Memory B cell (primary cell): Measurements from ENCODE around the gene KCTD8.
"Not testable (repeated sequence)": the region's sequence is repeated elsewhere in the genome, so short reads cannot be mapped to it uniquely, and the experiment has no call there.

Source experiments
- ATAC-seq: fragments of 150-1000 bp; cut with Tn5 transposase; 2 replicates; pipeline ENCODE4 v1.10.0; 2021; ENCODE audit warnings: low read depth, mild to moderate bottlenecking, moderate library complexity
- DNase-seq, 2 donors: peaks; one replicate each; pipeline ENCODE4 v3.0.0; 2022; ENCODE audit warnings: low spot score in 2 of 2
- H3K27ac Mint-ChIP-seq: one replicate; pipeline ENCODE4 v1.8.0; 2022; ENCODE audit warnings: mild to moderate bottlenecking, moderate library complexity, mixed read lengths
- H3K27me3 Mint-ChIP-seq: one replicate; pipeline ENCODE4 v1.8.0; 2022; ENCODE audit warnings: mixed read lengths
- H3K36me3 Mint-ChIP-seq: one replicate; pipeline ENCODE4 v1.8.0; 2022; ENCODE audit warnings: mild to moderate bottlenecking, mixed read lengths
- H3K4me1 Mint-ChIP-seq: one replicate; pipeline ENCODE4 v1.8.0; 2022; ENCODE audit warnings: mixed read lengths
- H3K4me3 Mint-ChIP-seq: one replicate; pipeline ENCODE4 v1.8.0; 2022; ENCODE audit warnings: mild to moderate bottlenecking, moderate library complexity, mixed read lengths
- H3K9me3 Mint-ChIP-seq: one replicate; pipeline ENCODE4 v1.8.0; 2022; ENCODE audit warnings: mixed read lengths

The KCTD8 gene

DNA sequence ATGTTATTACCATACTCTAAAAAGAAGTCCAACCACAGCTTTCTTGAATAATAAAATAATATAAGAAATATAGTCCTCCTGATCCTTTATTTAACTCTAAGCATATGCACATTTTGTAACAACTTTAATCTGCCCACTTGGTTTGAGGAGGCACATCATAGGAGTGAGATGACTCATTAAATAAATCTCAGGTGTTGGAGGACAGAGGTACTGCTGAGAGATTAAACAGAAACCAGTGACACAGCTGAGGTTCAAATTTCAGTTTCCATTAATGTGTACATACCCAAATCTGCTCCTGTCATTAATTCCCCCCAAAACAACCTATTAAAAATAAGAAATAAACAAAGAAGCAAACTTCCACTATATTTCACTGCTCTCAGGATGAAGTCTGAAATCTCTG, 211.0 kb downstream of the KCTD8 start:
- no peak for ATAC-seq
- Mint-ChIP-seq H3K9me3 (peaks cover 4% of the 10 kb centered on the region), H3K36me3 (no peaks in the 10 kb centered on the region)

GRCh38 chr4:44235897-44236296, 212.7 kb downstream of the KCTD8 start:
- Mint-ChIP-seq H3K4me3 (no peak overlapping the region), H3K27ac (no peak overlapping the region), H3K4me1 (no peaks in the 10 kb centered on the region), H3K9me3 (peaks cover 4% of the 10 kb centered on the region), H3K36me3 (no peaks in the 10 kb centered on the region), H3K27me3 (no peaks in the 10 kb centered on the region)
- DNase-seq (no peak), ATAC-seq (no peak)

More for the DNA sequence above, 211.0 kb downstream of the KCTD8 start:
- Mint-ChIP-seq H3K27me3 (no peaks in the 10 kb centered on the region), H3K27ac (no peak overlapping the region), H3K4me3 (no peak overlapping the region), H3K4me1 (no peaks in the 10 kb centered on the region)
- no peak for DNase-seq

DNA sequence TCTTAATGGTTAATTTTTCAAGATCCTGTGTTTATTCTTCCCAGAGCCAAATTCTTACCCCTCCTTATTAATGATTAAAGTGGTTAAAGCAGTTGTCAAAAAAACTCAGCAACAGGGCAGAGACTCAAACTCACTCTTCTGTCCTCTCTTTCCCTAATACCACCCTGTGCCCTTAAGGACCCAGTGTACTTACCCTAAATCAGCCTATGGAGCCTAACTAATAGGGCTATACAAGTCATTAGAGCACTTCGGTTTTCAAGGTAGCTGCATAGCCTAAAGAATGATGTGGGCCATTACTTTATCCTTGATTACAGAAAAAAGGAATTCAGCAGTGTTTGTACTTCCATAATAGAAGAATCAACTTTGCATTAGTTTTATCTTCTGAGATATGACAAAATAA, 216.3 kb downstream of the KCTD8 start:
- H3K27ac Mint-ChIP-seq: no peak overlapping the region
- peaks cover 5% of the 10 kb centered on the region for H3K9me3 Mint-ChIP-seq
- ATAC-seq (no peak), DNase-seq (no peak)
- no peak overlapping the region for H3K4me3 Mint-ChIP-seq
- no peaks in the 10 kb centered on the region for H3K27me3 Mint-ChIP-seq
- no peaks in the 10 kb centered on the region for H3K4me1 Mint-ChIP-seq
- H3K36me3 Mint-ChIP-seq: no peaks in the 10 kb centered on the region

DNA sequence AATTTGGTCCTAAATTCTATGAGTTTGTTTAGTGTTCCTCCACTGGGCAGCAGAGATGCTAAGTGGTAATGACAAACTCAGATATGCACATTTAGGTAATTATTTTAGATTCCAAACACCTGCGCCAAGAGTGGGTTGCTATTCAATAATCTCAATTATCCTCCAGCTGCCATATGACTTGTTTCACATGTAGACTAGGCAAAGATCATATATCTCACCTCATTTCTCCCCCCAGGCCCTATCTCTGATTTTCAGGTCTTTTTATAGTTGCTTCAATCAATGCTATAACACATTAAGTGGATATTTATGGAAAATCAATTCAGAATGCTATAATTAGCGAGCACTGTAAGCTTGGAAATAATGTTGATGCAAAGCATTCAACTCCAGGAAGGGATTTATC, 217.6 kb downstream of the KCTD8 start:
- DNase-seq (no peak), ATAC-seq (no peak)
- no peak overlapping the region for H3K4me3 Mint-ChIP-seq
- H3K4me1 Mint-ChIP-seq: no peaks in the 10 kb centered on the region
- no peaks in the 10 kb centered on the region for H3K36me3 Mint-ChIP-seq
- no peak overlapping the region for H3K27ac Mint-ChIP-seq
- no peaks in the 10 kb centered on the region for H3K27me3 Mint-ChIP-seq
- peaks cover 7% of the 10 kb centered on the region for H3K9me3 Mint-ChIP-seq

GRCh38 chr4:44228326-44228725, 220.3 kb downstream of the KCTD8 start:
- H3K36me3 Mint-ChIP-seq: no peaks in the 10 kb centered on the region
- ATAC-seq (no peak), DNase-seq (no peak)
- H3K4me3 Mint-ChIP-seq: no peak overlapping the region
- H3K9me3 Mint-ChIP-seq: peaks cover 5% of the 10 kb centered on the region
- no peaks in the 10 kb centered on the region for H3K4me1 Mint-ChIP-seq
- H3K27ac Mint-ChIP-seq: no peak overlapping the region
- no peaks in the 10 kb centered on the region for H3K27me3 Mint-ChIP-seq

- H3K36me3 Mint-ChIP-seq: no peaks in the 10 kb centered on the region
- no peak overlapping the region for H3K27ac Mint-ChIP-seq
- no peak for ATAC-seq
- no peaks in the 10 kb centered on the region for H3K27me3 Mint-ChIP-seq
- no peak for DNase-seq
- no peaks in the 10 kb centered on the region for H3K4me1 Mint-ChIP-seq
- H3K4me3 Mint-ChIP-seq: no peak overlapping the region
- peaks cover 2% of the 10 kb centered on the region for H3K9me3 Mint-ChIP-seq
Observed at GRCh38 chr4:44221407-44221806, 227.2 kb downstream of the KCTD8 start.

GRCh38 chr4:44210750-44211149, 237.9 kb downstream of the KCTD8 start:
- H3K27ac Mint-ChIP-seq: no peak overlapping the region
- no peak for DNase-seq
- H3K27me3 Mint-ChIP-seq: no peaks in the 10 kb centered on the region
- peaks cover 3% of the 10 kb centered on the region for H3K9me3 Mint-ChIP-seq
- no peak overlapping the region for H3K4me3 Mint-ChIP-seq
- H3K4me1 Mint-ChIP-seq: no peaks in the 10 kb centered on the region
- no peaks in the 10 kb centered on the region for H3K36me3 Mint-ChIP-seq
- no peak for ATAC-seq

- ATAC-seq (no peak), DNase-seq (no peak)
- Mint-ChIP-seq H3K27me3 (no peaks in the 10 kb centered on the region), H3K36me3 (no peaks in the 10 kb centered on the region), H3K4me1 (no peaks in the 10 kb centered on the region), H3K9me3 (peaks cover 9% of the 10 kb centered on the region), H3K27ac (no peak overlapping the region), H3K4me3 (no peak overlapping the region)
Observed at GRCh38 chr4:44196796-44197195, 251.8 kb downstream of the KCTD8 start.

- DNase-seq: no peak
Observed at GRCh38 chr4:44194365-44194764, 254.2 kb downstream of the KCTD8 start.

GRCh38 chr4:44186850-44187246, 261.8 kb downstream of the KCTD8 start:
- peaks cover 10% of the 10 kb centered on the region for H3K9me3 Mint-ChIP-seq
- no peak overlapping the region for H3K4me3 Mint-ChIP-seq
- no peaks in the 10 kb centered on the region for H3K27me3 Mint-ChIP-seq
- H3K4me1 Mint-ChIP-seq: no peaks in the 10 kb centered on the region
- H3K27ac Mint-ChIP-seq: no peak overlapping the region
- no peak for DNase-seq
- H3K36me3 Mint-ChIP-seq: no peaks in the 10 kb centered on the region
- ATAC-seq: no peak

More at GRCh38 chr4:44194365-44194764, 254.2 kb downstream of the KCTD8 start:
- H3K4me1 Mint-ChIP-seq: no peaks in the 10 kb centered on the region
- H3K27ac Mint-ChIP-seq: no peak overlapping the region
- H3K4me3 Mint-ChIP-seq: no peak overlapping the region
- no peaks in the 10 kb centered on the region for H3K36me3 Mint-ChIP-seq
- H3K9me3 Mint-ChIP-seq: peaks cover 14% of the 10 kb centered on the region
- H3K27me3 Mint-ChIP-seq: no peaks in the 10 kb centered on the region
- ATAC-seq: no peak

GRCh38 chr4:44186096-44186849, 262.3 kb downstream of the KCTD8 start:
- Mint-ChIP-seq H3K27me3 (no peaks in the 10 kb centered on the region), H3K27ac (no peak overlapping the region), H3K4me1 (no peaks in the 10 kb centered on the region), H3K36me3 (no peaks in the 10 kb centered on the region), H3K4me3 (no peak overlapping the region), H3K9me3 (peaks cover 9% of the 10 kb centered on the region)
- no peak for DNase-seq
- no peak for ATAC-seq

DNA sequence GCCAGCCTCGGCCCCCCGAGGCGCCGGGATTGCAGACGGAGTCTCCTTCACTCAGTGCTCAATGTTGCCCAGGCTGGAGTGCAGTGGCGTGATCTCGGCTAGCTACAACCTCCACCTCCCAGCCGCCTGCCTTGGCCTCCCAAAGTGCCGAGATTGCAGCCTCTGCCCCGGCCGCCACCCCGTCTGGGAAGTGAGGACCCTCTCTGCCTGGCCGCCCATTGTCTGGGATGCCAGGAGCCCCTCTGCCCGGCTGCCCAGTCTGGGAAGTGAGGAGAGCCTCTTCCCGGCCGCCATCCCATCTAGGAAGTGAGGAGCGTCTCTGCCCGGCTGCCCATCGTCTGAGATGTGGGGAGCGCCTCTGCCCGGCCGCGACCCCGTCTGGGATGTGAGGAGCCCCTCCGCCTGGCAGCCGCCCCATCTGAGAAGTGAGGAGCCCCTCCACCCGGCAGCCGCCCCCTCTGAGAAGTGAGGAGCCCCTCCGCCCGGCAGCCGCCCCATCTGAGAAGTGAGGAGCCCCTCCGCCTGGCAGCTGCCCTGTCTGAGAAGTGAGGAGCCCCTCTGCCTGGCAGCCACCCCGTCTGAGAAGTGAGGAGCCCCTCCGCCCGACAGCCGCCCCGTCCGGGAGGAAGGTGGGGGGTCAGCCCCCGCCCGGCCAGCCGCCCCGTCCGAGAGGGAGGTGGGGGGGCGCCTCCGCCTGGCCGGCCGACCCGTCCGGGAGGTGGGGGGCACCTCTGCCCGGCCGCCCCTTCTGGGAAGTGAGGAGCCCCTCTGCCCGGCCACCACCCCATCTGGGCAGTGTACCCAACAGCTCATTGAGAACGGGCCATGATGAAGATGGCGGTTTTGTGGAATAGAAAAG, 266.9 kb downstream of the KCTD8 start:
- H3K4me1 Mint-ChIP-seq, H3K4me3 Mint-ChIP-seq, H3K36me3 Mint-ChIP-seq, DNase-seq, H3K9me3 Mint-ChIP-seq, ATAC-seq, H3K27me3 Mint-ChIP-seq, H3K27ac Mint-ChIP-seq: not testable (repeated sequence)

GRCh38 chr4:44167766-44168165, 280.8 kb downstream of the KCTD8 start:
- not testable (repeated sequence) for H3K27ac Mint-ChIP-seq, DNase-seq, H3K27me3 Mint-ChIP-seq, H3K36me3 Mint-ChIP-seq, H3K4me3 Mint-ChIP-seq, H3K4me1 Mint-ChIP-seq, ATAC-seq, H3K9me3 Mint-ChIP-seq

DNA sequence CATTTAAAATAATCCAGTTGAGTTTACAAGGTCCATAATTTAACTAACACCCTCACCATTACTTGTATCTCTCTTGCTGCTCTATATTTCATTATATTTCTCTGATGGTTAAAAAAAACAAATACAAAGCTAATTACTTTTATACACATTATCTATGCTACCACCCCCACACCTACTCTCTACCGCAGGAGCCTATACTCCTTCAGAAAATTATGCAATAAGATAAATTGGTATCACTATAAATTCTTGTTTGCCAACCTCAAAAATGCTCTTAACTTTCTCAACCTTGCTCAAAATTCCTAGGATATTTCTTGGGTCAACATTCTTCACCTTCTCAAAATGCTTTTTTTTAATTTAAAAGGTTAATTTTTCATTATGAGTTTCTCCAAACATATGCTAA, 282.7 kb downstream of the KCTD8 start:
- no peak for DNase-seq
- Mint-ChIP-seq H3K27me3 (no peaks in the 10 kb centered on the region), H3K36me3 (no peaks in the 10 kb centered on the region), H3K27ac (no peak overlapping the region), H3K9me3 (peaks cover 2% of the 10 kb centered on the region), H3K4me1 (no peaks in the 10 kb centered on the region), H3K4me3 (no peak overlapping the region)
- ATAC-seq: no peak
